K562 (cell line): ENCODE data around the gene FLCN.

Source experiments
- CHD4 ChIP-seq: fragments of 200-600 bp; sonication (generic); IDR thresholded peaks from 3 replicates; pipeline ENCODE4 v1.6.1; 2012; ENCODE audit warnings: low read depth, mild to moderate bottlenecking, mixed read lengths, low read length, inconsistent platforms; ENCODE audit not compliant: insufficient read depth, insufficient replicate concordance, poor library complexity, severe bottlenecking
- JUNB ChIP-seq: fragments of 450-650 bp; formaldehyde crosslinking; conservative IDR thresholded peaks from 2 replicates; pipeline ENCODE4 v1.4.0; 2020; ENCODE audit warnings: mild to moderate bottlenecking
- NFIX ChIP-seq: fragments of 250-450 bp; sonication (Bioruptor Pico); IDR thresholded peaks from 2 replicates; pipeline ENCODE4 v1.4.0; 2020; ENCODE audit warnings: low read depth, mild to moderate bottlenecking, moderate library complexity
- TF ChIP-seq, protein P1 (sequence below), 3 experiments: IDR thresholded peaks in 2 of 3; conservative IDR thresholded peaks in 1 of 3; 2 replicates each; pipeline ENCODE4 v1.5.1; 2011 to 2012; ENCODE audit warnings: low read length in 3 of 3, mild to moderate bottlenecking in 3 of 3, control low read depth in 2 of 3, improper control_type of control experiment in 1 of 3, inconsistent platforms in 1 of 3, low read depth in 1 of 3, mixed read lengths in 1 of 3, moderate library complexity in 1 of 3; ENCODE audit not compliant: insufficient read depth in 2 of 3

- TF ChIP-seq JUNB (no peak), NFIX (CRISPR knock-in tag) (no peak), CHD4 (no peak)
- TF ChIP-seq, protein P1, sequence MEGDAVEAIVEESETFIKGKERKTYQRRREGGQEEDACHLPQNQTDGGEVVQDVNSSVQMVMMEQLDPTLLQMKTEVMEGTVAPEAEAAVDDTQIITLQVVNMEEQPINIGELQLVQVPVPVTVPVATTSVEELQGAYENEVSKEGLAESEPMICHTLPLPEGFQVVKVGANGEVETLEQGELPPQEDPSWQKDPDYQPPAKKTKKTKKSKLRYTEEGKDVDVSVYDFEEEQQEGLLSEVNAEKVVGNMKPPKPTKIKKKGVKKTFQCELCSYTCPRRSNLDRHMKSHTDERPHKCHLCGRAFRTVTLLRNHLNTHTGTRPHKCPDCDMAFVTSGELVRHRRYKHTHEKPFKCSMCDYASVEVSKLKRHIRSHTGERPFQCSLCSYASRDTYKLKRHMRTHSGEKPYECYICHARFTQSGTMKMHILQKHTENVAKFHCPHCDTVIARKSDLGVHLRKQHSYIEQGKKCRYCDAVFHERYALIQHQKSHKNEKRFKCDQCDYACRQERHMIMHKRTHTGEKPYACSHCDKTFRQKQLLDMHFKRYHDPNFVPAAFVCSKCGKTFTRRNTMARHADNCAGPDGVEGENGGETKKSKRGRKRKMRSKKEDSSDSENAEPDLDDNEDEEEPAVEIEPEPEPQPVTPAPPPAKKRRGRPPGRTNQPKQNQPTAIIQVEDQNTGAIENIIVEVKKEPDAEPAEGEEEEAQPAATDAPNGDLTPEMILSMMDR (IDR thresholded peaks at IDR 0.05 in 2 of 3, conservative IDR thresholded peaks at IDR 0.05 in 1 of 3; ENCODE audit: insufficient read depth in 2 of 3, low read depth in 1 of 3, low read length in 3 of 3): no peak
Measured at GRCh38 chr17:17226451-17227265, 10.3 kb downstream of the FLCN start.
